ENCODE measurements around the gene MSH2. TPM values are rescaled to one million over a fixed set of nuclear protein-coding genes. Genes with fewer than 3 reads are reported as not detected.

MSH2 gene
- total RNA-seq, 4 donors from 2014 or later = 5.7 to 12.9 (median 8.5) TPM

GRCh38 chr2:47531378-47532042 is 128.6 kb downstream of the MSH2 start:
- Histone ChIP-seq H3K4me1 (peaks cover 0 to 7% (median 0%) of the 10 kb centered on the region in 3 donors), H3K9me3 (no peaks in the 10 kb centered on the region), H3K27me3 (no peaks in the 10 kb centered on the region), H3K27ac (no peak overlapping the region), H3K4me3 (no peak overlapping the region), H3K36me3 (no peaks in the 10 kb centered on the region)
- 96 to 100% methylated on average over 3 to 4 of the region's 5 CpGs for WGBS, 2 donors (ENCODE audit: low coverage in 1 of 2)
- ATAC-seq = no peak
- TF ChIP-seq POLR2AphosphoS5 (IDR thresholded peaks at IDR 0.05) (no peak), EP300 (IDR thresholded peaks at IDR 0.05) (no peak), POLR2A (IDR thresholded peaks at IDR 0.05) (no peak), CTCF (IDR thresholded peaks at IDR 0.05) (no peak)

Small RNAs within 50 kb of the gene (small RNA-seq; reads per million reads assigned to genes)
- gene MIR559 = 0 reads per million in 4 donors
- gene RF00017 = 0 reads per million in 4 donors
- gene RN7SKP119 = 0 reads per million in 4 donors

Other genes starting within 250 kb of the MSH2 start
- under 1 TPM in 2 of 4 donors, not detected in 2; 0.23 to 0.67 TPM for gene STPG4, start 247.8 kb upstream of the MSH2 start, total RNA-seq
- gene CALM2, start 226.6 kb upstream of the MSH2 start, total RNA-seq = 1,000 to 10,000 TPM in 1 of 4 donors, 100 to 1,000 TPM in 3; 842 to 1,190 (median 952) TPM
- gene EPCAM, start 33.8 kb upstream of the MSH2 start, total RNA-seq = 1 to 10 TPM in 1 of 4 donors, under 1 TPM in 1, not detected in 2; 0.54 to 6.1 TPM
- gene KCNK12, start 167.8 kb downstream of the MSH2 start, total RNA-seq = not detected

All from gastroesophageal sphincter (tissue), 4 donors.